ENCODE measurements around the gene PRR23E.

The PRR23E gene

GRCh38 chr3:127212231-127212630 lies 19.3 kb downstream of the PRR23E start:
- Histone ChIP-seq H3K36me3 (ENCODE audit: control insufficient read depth in 1 of 2, insufficient read depth in 2 of 2, low read length in 2 of 2) (no peaks in the 10 kb centered on the region), H3K27ac (ENCODE audit: low read length) (no peak overlapping the region), H3K27me3 (ENCODE audit: low read depth, low read length) (no peaks in the 10 kb centered on the region), H3K4me3 (ENCODE audit: low read depth in 1 of 2, low read length in 2 of 2) (no peak overlapping the region), H3K9me3 (ENCODE audit: control insufficient read depth in 1 of 2, low read length in 2 of 2) (no peaks in the 10 kb centered on the region), H3K4me1 (ENCODE audit: control insufficient read depth in 1 of 2, insufficient read depth in 2 of 2, low read length in 2 of 2) (no peaks in the 10 kb centered on the region)

- H3K4me1 ChIP-seq (ENCODE audit: control insufficient read depth in 1 of 2, insufficient read depth in 2 of 2, low read length in 2 of 2) = no peaks in the 10 kb centered on the region
- H3K4me3 ChIP-seq (ENCODE audit: low read depth in 1 of 2, low read length in 2 of 2) = no peak overlapping the region
- no peak overlapping the region for H3K27ac ChIP-seq (ENCODE audit: low read length)
- no peaks in the 10 kb centered on the region for H3K27me3 ChIP-seq (ENCODE audit: low read depth, low read length)
- no peaks in the 10 kb centered on the region for H3K36me3 ChIP-seq (ENCODE audit: control insufficient read depth in 1 of 2, insufficient read depth in 2 of 2, low read length in 2 of 2)
- H3K9me3 ChIP-seq (ENCODE audit: control insufficient read depth in 1 of 2, low read length in 2 of 2) = no peaks in the 10 kb centered on the region
These were observed 19.8 kb downstream of the PRR23E start for GRCh38 chr3:127212711-127213110.

GRCh38 chr3:127213381-127213918 lies 20.5 kb downstream of the PRR23E start:
- H3K27me3 ChIP-seq (ENCODE audit: low read depth, low read length) = no peaks in the 10 kb centered on the region
- no peaks in the 10 kb centered on the region for H3K9me3 ChIP-seq (ENCODE audit: control insufficient read depth in 1 of 2, low read length in 2 of 2)
- H3K36me3 ChIP-seq (ENCODE audit: control insufficient read depth in 1 of 2, insufficient read depth in 2 of 2, low read length in 2 of 2) = no peaks in the 10 kb centered on the region
- no peaks in the 10 kb centered on the region for H3K4me1 ChIP-seq (ENCODE audit: control insufficient read depth in 1 of 2, insufficient read depth in 2 of 2, low read length in 2 of 2)
- no peak overlapping the region for H3K4me3 ChIP-seq (ENCODE audit: low read depth in 1 of 2, low read length in 2 of 2)
- no peak overlapping the region for H3K27ac ChIP-seq (ENCODE audit: low read length)

GRCh38 chr3:127214975-127215374 lies 22.0 kb downstream of the PRR23E start:
- no peaks in the 10 kb centered on the region for H3K27me3 ChIP-seq (ENCODE audit: low read depth, low read length)
- H3K27ac ChIP-seq (ENCODE audit: low read length) = no peak overlapping the region
- no peaks in the 10 kb centered on the region for H3K4me1 ChIP-seq (ENCODE audit: control insufficient read depth in 1 of 2, insufficient read depth in 2 of 2, low read length in 2 of 2)
- H3K4me3 ChIP-seq (ENCODE audit: low read depth in 1 of 2, low read length in 2 of 2) = no peak overlapping the region
- H3K36me3 ChIP-seq (ENCODE audit: control insufficient read depth in 1 of 2, insufficient read depth in 2 of 2, low read length in 2 of 2) = no peaks in the 10 kb centered on the region
- no peaks in the 10 kb centered on the region for H3K9me3 ChIP-seq (ENCODE audit: control insufficient read depth in 1 of 2, low read length in 2 of 2)

- H3K36me3 ChIP-seq (ENCODE audit: control insufficient read depth in 1 of 2, insufficient read depth in 2 of 2, low read length in 2 of 2) = no peaks in the 10 kb centered on the region
These were observed 22.9 kb downstream of the PRR23E start for GRCh38 chr3:127215714-127216414.

GRCh38 chr3:127216415-127217261 lies 23.7 kb downstream of the PRR23E start:
- no peaks in the 10 kb centered on the region for H3K9me3 ChIP-seq (ENCODE audit: control insufficient read depth in 1 of 2, low read length in 2 of 2)
- no peaks in the 10 kb centered on the region for H3K4me1 ChIP-seq (ENCODE audit: control insufficient read depth in 1 of 2, insufficient read depth in 2 of 2, low read length in 2 of 2)
- no peaks in the 10 kb centered on the region for H3K27me3 ChIP-seq (ENCODE audit: low read depth, low read length)
- no peak overlapping the region for H3K4me3 ChIP-seq (ENCODE audit: low read depth in 1 of 2, low read length in 2 of 2)
- no peaks in the 10 kb centered on the region for H3K36me3 ChIP-seq (ENCODE audit: control insufficient read depth in 1 of 2, insufficient read depth in 2 of 2, low read length in 2 of 2)
- no peak overlapping the region for H3K27ac ChIP-seq (ENCODE audit: low read length)

More at GRCh38 chr3:127215714-127216414, 22.9 kb downstream of the PRR23E start:
- H3K27ac ChIP-seq (ENCODE audit: low read length) = no peak overlapping the region
- H3K9me3 ChIP-seq (ENCODE audit: control insufficient read depth in 1 of 2, low read length in 2 of 2) = no peaks in the 10 kb centered on the region
- no peaks in the 10 kb centered on the region for H3K4me1 ChIP-seq (ENCODE audit: control insufficient read depth in 1 of 2, insufficient read depth in 2 of 2, low read length in 2 of 2)
- H3K27me3 ChIP-seq (ENCODE audit: low read depth, low read length) = no peaks in the 10 kb centered on the region
- H3K4me3 ChIP-seq (ENCODE audit: low read depth in 1 of 2, low read length in 2 of 2) = no peak overlapping the region

- H3K4me1 ChIP-seq (ENCODE audit: control insufficient read depth in 1 of 2, insufficient read depth in 2 of 2, low read length in 2 of 2) = no peaks in the 10 kb centered on the region
- H3K9me3 ChIP-seq (ENCODE audit: control insufficient read depth in 1 of 2, low read length in 2 of 2) = no peaks in the 10 kb centered on the region
- H3K27me3 ChIP-seq (ENCODE audit: low read depth, low read length) = no peaks in the 10 kb centered on the region
- H3K36me3 ChIP-seq (ENCODE audit: control insufficient read depth in 1 of 2, insufficient read depth in 2 of 2, low read length in 2 of 2) = no peaks in the 10 kb centered on the region
- no peak overlapping the region for H3K4me3 ChIP-seq (ENCODE audit: low read depth in 1 of 2, low read length in 2 of 2)
- no peak overlapping the region for H3K27ac ChIP-seq (ENCODE audit: low read length)
These were observed 24.9 kb downstream of the PRR23E start for GRCh38 chr3:127217596-127218453.

- H3K4me3 ChIP-seq (ENCODE audit: low read depth in 1 of 2, low read length in 2 of 2) = no peak overlapping the region
- no peaks in the 10 kb centered on the region for H3K9me3 ChIP-seq (ENCODE audit: control insufficient read depth in 1 of 2, low read length in 2 of 2)
- H3K36me3 ChIP-seq (ENCODE audit: control insufficient read depth in 1 of 2, insufficient read depth in 2 of 2, low read length in 2 of 2) = no peaks in the 10 kb centered on the region
- H3K27me3 ChIP-seq (ENCODE audit: low read depth, low read length) = no peaks in the 10 kb centered on the region
- H3K4me1 ChIP-seq (ENCODE audit: control insufficient read depth in 1 of 2, insufficient read depth in 2 of 2, low read length in 2 of 2) = no peaks in the 10 kb centered on the region
- no peak overlapping the region for H3K27ac ChIP-seq (ENCODE audit: low read length)
These were observed 25.6 kb downstream of the PRR23E start for GRCh38 chr3:127218454-127218922.

GRCh38 chr3:127220497-127220896 lies 27.6 kb downstream of the PRR23E start:
- H3K4me1 ChIP-seq (ENCODE audit: control insufficient read depth in 1 of 2, insufficient read depth in 2 of 2, low read length in 2 of 2) = no peaks in the 10 kb centered on the region
- peaks cover 0 to 5% of the 10 kb centered on the region in 2 donors for H3K9me3 ChIP-seq (ENCODE audit: control insufficient read depth in 1 of 2, low read length in 2 of 2)
- H3K36me3 ChIP-seq (ENCODE audit: control insufficient read depth in 1 of 2, insufficient read depth in 2 of 2, low read length in 2 of 2) = no peaks in the 10 kb centered on the region
- H3K27ac ChIP-seq (ENCODE audit: low read length) = no peak overlapping the region
- no peak overlapping the region for H3K4me3 ChIP-seq (ENCODE audit: low read depth in 1 of 2, low read length in 2 of 2)
- H3K27me3 ChIP-seq (ENCODE audit: low read depth, low read length) = no peaks in the 10 kb centered on the region

GRCh38 chr3:127221037-127221436 lies 28.1 kb downstream of the PRR23E start:
- H3K36me3 ChIP-seq (ENCODE audit: control insufficient read depth in 1 of 2, insufficient read depth in 2 of 2, low read length in 2 of 2) = no peaks in the 10 kb centered on the region
- H3K4me3 ChIP-seq (ENCODE audit: low read depth in 1 of 2, low read length in 2 of 2) = no peak overlapping the region
- no peak overlapping the region for H3K27ac ChIP-seq (ENCODE audit: low read length)
- H3K9me3 ChIP-seq (ENCODE audit: control insufficient read depth in 1 of 2, low read length in 2 of 2) = peaks cover 0 to 9% of the 10 kb centered on the region in 2 donors
- H3K27me3 ChIP-seq (ENCODE audit: low read depth, low read length) = no peaks in the 10 kb centered on the region
- peaks cover 0 to under 1% of the 10 kb centered on the region in 2 donors for H3K4me1 ChIP-seq (ENCODE audit: control insufficient read depth in 1 of 2, insufficient read depth in 2 of 2, low read length in 2 of 2)
